GM12873 (cell line): Measurements from ENCODE around the gene OSTF1.

ENCODE experiments used
- TF ChIP-seq, protein P1 (sequence below): IDR thresholded peaks from 2 replicates; pipeline ENCODE4 v1.5.1; 2012; ENCODE audit warnings: low read depth, mild to moderate bottlenecking, moderate library complexity, low read length, control low read depth; ENCODE audit not compliant: insufficient read depth; ENCODE audit errors: missing control alignments

OSTF1 gene

DNA sequence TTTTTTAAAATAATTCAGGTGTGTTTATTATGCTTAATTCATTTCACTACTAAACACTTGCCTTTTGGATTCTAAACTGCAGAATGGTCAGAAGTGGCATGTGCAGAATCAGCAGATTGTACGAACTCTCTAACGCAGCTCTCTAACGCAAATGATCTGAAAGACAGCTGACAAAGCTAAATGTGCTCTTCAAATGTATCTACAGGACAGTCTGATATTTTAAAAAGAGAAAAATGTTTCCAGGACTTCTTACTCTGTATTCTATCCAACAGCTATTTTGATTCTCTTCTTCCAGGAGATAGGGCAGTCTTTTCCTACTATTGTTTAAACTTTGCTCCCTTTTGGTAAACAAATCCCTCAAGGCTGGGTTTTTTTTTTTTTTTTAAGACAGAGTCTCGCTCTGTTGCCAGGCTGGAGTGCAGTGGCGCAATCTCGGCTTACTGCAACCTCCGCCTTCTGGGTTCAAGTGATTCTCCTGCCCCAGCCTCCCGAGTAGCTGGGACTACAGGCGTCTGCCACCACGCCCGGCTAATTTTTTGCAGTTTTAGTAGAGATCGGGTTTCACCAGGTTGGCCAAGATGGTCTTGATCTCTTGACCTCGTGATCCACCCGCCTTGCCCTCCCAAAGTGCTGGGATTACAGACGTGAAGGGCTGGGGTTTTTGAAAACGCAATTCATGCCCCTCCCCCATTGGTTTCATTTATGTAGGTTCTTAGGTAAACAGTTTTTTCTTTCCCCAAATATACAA, 1.6 kb upstream of the OSTF1 start:
- TF ChIP-seq, protein P1, sequence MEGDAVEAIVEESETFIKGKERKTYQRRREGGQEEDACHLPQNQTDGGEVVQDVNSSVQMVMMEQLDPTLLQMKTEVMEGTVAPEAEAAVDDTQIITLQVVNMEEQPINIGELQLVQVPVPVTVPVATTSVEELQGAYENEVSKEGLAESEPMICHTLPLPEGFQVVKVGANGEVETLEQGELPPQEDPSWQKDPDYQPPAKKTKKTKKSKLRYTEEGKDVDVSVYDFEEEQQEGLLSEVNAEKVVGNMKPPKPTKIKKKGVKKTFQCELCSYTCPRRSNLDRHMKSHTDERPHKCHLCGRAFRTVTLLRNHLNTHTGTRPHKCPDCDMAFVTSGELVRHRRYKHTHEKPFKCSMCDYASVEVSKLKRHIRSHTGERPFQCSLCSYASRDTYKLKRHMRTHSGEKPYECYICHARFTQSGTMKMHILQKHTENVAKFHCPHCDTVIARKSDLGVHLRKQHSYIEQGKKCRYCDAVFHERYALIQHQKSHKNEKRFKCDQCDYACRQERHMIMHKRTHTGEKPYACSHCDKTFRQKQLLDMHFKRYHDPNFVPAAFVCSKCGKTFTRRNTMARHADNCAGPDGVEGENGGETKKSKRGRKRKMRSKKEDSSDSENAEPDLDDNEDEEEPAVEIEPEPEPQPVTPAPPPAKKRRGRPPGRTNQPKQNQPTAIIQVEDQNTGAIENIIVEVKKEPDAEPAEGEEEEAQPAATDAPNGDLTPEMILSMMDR = no peak

DNA sequence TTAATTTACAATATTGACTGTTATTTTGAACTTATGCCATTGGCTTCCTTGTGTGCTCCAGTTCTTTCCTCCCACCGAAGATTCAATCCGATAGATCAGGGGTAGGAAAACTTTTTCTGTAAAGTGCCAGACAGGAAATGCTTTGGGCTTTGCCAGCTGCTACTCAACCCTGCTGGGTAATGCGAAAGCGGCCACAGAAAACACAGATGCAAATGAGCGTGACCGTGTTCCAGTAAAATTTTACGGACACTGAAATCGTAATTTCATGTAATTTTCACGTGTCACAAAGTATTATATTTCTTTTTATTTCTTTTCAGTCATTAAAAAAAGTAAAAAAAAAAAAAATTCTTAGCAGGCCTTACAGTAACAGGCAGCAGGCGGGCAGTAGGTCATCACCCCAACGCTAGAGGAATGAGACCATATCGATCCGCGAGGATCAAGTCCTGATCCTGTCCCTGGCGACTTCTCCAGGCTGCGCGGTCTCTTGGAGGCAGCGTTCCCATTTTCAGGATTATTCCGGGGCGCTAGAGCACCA, 958 bp upstream of the OSTF1 start:
- TF ChIP-seq, protein P1 = no peak

- TF ChIP-seq, protein P1 = no peak
Observed at GRCh38 chr9:75088646-75089372, 495 bp downstream of the OSTF1 start.

DNA sequence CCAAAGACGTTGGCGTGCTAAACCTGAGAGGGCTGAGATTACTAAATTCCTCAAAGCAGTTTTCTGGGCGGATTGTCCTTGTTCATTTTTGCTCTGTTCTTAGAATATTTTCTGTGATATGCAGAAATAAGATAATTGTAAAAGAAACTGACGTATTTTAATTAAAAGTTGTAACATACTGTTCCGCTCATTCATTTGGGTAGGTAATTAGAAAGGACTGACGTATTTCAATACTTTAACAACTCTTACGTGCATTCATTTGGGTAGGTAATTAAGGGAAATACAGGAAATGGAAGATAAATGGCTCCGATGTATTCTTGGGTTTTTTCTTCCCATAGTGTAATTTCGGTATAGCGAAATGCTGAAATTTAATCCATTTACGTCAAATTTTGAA, 1.1 kb downstream of the OSTF1 start:
- TF ChIP-seq, protein P1 = no peak

DNA sequence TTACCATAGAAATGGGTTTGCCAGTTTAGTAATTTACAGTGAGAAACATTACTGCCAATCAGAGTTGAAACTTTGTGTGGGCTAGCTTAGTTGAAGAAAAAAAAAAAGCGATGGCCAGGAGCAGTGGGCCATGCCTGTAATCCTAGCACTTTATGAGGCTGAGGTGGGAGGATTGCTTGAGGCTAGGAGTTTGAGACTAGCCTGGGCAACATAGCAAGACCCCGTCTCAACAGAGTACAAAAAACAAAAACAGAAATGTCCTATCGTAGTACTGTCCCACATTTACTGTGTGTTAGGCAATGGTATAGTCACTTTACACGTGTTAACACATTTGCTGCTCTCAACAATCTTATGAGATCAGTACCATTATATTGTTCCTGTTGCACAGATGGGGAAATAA, 2.3 kb downstream of the OSTF1 start:
- TF ChIP-seq, protein P1 = no peak

DNA sequence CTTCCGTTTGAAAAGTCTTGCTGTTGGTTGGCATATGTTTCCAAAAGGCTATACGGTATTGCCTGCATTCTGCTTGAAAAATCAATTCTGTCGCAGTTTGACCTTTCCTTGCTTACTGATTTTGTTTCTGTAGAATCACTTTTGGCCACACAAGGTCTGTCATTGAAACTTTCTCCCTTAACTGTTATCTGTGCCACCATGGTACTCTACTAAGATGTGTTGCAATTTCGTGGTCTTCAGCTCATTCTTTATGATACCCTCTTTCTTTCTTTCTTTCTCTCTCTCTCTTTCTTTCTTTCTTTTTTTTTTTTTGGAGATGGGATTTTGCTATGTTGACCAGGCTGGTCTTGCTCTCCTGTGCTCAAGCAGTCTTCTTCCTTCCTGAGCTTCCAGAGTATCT, 4.5 kb downstream of the OSTF1 start:
- TF ChIP-seq, protein P1 = no peak

GRCh38 chr9:75096796-75097195, 8.5 kb downstream of the OSTF1 start:
- TF ChIP-seq, protein P1 = no peak
